Stimulated activated CD8-positive, alpha-beta memory T cell treated with anti-CD3 and anti-CD28 coated beads, Interleukin-7, amount 100 ng/mL, for 1 hour (primary cell): ENCODE results near the gene SFRP5.

Experiments
- DNase-seq, 2 donors: peaks; one replicate each; pipeline ENCODE4 v3.0.0-alpha.2; 2020; ENCODE audit warnings: low read depth in 2 of 2

SFRP5 gene

DNA sequence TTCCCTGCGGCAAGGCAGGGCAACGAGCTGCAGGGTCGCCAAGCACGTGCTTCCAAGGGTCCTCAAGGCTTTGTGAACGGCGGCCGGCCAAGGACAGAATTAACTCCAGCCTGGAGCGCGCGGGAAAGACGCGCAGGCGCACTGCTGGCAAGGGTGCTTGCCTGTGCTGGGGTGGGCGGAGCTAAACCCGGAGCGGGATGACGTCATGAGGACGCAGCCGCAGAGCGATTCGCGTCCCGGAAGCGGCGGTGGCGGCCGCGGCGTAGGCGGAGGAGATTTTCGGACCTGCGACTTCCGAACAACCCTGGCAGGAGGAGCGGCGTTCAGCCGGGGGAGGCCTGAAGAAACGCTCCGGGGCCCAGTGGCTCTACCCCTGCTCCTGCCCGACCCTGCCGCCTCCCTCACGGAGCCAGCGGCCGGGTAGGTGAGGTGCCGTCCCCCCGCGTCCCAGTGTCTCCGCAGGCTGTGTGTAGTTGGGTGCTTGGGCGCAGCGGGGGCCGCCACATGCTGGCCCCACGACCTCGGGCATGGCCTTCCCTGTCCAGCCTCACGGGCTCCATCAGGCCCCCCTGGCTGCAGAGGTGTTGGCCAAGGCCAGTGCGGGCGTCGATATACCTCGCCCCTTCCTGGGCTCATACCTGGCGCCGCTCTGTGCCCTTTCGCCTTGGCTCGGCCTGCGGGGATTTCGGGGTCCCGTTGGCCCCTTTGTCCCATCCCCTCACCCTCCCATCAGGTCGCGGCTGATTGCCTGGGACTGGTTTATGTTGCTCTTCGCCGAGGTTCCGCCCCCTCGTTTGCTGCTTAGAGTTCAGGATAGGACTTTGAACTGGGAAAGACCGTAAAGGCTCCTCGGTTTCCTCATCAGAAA lies 34.7 kb downstream of the SFRP5 start, which contains the start of gene ZFYVE27:
ZFYVE27 (plus strand) TSS at position 227 of the 868 bp plus-strand sequence. CDS start 1,350 bp downstream, outside the sequence.
- DNase-seq = peak; percentile 91

DNA sequence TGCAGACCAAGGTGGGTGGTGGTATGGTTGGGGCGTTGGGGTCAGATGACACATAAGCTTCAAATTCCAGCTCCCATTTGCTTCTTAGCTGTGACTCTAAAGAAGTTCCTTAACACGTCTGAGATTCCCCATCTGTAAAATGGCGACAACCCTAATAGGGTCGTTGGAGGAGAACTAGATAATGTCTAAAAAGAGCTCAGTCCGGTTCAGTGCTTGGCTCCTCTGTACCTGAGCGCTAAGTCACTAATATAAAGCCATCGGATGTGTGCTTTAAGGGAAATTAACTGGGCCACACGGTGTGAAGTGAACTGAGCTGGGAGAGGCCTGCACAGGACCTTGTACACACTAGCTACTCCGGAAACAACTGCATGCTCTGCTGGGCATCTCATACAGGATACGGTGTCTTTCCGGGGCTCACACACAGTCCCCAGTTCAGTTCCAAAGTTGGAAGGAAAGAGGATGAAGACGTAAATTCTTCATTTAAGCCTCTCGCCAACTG lies 35.3 kb downstream of the SFRP5 start:
- DNase-seq = no peak

DNA sequence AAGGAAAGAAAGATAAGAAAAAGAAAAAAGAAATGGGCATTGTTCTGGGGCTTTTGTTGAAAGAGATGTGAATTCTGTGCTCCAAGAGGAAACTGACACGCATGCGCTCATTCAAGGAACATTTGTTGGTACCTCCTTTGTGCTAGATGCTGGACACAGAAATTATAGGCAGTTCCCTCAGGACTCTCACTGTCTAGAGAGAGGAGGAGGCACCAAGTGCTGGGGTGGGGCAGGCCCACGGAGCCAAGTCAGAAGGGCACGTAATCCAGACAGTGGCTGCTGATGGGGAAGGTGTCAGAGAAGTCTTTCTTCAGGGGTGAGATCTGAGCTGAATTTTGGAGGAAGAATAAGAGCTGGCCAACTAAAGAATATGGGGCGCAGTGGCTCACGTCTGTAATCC lies 37.8 kb downstream of the SFRP5 start:
- no peak for DNase-seq

DNA sequence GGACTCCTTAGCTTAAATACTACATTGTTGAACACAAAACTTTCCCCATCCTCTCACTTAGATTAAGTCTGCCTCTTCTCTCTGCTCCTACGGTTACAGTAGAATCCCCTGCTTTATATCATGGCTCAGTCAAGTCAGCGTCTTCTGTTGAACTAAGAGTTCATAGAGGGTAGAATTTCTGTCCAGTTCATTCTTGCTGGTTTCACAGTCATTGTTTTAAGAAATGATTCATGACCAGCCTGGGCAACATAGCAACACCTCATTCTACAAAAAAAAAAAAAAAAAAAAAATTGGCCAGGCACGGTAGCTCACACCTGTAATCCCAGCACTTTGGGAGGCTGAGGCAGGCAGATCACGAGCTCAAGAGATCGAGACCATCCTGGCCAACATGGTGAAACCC lies 38.5 kb downstream of the SFRP5 start:
- no peak for DNase-seq

DNA sequence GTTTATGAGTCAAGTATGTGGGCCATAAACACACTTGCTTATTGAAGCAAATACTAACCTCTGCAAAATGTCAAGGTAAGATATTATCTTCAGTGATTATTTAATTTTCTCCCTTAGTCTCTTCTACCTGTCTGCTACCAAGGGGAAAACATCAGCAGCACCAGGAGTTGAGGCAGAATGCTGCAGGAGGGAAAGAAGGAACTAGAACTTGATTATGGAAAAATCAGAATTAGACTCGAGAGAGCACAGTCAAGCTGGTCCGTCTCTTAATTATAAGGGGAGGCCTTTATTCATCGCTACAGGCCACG lies 39.8 kb downstream of the SFRP5 start:
- DNase-seq = no peak

DNA sequence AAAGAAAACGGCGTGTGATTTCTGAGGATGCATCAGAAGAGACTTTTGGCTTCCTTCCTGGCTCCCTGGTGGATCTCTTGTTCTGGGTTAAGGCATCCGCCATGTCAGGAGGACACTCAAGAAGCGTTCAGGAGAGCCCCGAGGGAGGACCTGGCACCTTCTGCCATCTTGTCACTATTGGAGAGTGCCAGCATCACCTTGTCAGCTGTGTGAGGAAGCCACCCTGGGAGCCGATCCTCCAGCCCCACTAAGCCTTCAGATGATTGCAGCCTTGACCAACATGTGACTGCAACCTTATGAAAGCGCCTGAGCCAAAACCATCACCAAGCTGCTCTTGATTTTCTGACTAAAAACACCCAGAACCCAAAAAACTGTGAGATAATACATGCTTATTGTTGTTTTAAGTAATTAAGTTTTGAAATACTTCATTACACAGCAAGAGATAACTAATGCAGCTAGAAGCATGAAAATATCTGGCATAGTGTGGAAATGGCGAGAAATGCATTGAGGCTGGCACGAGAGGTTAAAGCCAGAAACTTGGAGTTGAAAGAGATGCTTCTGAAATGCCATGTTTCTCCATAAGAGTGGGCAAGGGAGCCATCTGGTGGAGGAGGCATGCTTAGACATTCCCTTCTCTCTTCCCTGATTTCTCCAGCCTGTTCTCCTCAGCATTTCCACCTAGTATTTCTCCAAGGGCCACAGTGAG lies 40.3 kb downstream of the SFRP5 start:
- no peak for DNase-seq

DNA sequence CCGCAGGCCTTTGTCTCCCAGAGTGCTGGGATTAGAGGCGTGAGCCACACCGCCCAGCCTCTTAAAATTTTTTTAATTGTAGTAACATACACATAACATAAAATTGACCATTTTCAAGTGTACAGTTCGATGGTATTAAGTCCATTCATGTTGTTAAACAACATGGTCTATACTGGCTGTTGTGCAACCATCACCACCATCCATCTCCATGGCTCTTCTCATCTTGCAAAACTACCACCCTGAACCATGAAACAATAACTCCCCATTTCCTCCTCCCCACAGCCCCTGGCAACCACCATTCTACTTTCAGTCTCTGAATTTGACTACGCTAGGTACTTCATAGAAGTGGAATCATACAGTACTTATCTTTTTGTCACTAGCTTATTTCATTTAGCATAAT lies 42.8 kb downstream of the SFRP5 start:
- no peak for DNase-seq

DNA sequence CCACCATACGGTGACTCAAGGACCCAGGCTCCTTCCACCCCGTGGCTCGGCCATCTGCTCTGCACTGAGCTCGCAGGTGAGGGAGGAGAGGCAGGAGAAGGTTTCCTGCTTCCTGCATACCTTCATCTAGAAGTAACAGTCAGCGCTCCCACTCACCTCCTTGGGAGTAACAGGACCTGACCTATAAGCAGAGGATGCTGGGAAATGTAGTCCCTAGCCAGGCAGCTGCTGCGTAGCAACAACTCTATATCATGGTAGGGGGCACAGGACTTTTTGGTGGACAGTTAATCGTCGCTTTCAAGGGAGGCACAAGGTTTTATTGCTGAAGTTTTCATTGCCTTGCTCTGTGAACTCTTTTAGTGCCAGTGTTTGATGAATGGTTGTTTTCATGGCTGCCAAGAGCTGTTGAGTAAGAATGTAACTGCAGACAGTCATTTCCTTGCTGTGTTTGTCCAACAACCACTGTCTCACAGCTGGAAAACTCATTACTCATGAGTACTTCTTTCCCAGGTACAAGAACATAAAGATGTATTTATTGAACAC lies 45.1 kb downstream of the SFRP5 start:
- DNase-seq = no peak

DNA sequence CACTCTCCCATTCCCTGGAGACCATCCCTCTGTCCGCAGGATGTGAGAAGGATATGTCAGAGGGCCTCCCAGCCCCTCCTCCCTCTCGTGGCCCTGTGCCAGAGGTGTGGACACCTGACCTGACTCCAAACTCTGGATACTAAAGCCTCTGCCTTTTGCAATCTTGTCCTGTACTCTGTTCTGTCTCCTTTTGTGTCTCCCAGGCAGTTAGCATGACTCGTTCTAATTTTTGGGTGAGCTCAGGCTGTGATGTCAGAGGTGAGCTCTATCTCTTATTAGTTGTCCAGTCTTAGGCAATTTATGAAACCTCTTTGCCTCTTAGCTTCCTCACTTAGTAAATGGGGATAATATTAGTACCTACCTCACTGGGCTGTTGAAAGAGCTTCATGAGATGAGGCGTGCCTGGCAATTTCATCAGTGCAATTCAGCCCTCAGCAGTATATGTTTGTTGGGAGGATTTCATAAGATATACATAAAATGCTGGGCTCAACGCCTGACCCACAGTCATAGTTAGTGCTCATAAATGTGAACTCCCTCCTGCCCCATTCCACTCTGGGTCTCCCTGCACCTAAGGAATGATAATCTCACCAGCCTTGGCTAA lies 47.4 kb downstream of the SFRP5 start:
- no peak for DNase-seq

DNA sequence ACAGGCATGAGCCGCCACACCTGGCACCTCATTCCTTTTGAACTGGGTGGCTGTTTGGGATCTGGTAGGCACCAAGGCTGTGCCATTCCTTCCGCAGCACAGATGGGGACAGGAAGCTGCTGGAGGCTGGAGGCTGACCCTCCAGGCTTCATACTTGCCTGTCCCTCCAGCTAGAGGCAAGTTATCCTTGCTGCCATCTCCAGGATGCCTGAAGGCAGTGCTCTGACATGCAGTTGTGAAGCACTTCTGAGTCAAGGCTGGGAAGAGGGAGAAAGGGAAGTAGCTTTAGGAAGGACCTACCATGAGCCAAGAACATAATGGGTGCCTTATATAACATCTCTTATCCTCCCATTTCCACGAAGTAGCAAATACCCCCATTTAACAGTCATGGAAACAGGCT lies 48.8 kb downstream of the SFRP5 start:
- no peak for DNase-seq

DNA sequence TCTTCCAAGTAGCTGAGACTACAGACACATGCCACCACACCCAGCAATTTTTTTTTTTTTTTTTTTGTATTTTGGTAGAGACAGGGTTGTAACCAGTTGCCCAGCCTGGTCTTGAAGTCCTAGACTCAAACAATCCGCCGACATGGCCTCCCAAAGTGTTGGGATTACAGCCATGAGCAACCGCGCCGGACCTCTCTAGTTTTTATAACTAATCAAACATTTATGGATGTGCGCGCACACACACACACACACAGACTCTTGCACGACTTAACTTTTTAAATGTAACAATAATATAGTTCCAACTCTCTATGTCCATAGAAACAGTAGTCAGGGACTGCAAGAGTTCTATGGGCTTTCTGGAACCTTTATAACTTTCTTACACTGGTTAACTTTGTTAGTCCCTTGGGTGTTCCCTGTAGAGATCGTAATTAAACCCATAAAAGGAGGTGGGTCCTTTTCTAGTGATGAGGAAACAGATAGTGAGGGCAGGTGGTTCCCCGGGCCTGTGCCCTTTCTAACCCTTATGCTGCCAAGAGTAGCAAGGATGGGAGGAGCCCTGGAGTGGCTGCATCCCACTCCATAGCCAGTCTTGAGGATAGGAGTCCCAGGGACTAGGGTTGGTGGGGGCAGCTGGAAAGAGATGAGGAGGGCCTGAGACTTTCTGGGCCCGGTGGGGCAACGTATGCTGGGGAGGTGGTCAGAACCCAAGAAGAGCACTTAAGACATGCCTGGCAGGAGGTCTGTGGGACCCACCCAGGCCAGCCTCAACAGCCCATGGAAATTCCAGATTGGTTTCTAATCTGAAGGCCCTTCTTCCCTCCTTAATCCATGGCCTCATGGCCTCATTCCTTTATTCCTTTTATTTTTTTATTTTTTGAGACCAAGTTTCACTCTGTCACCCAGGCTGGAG lies 49.7 kb downstream of the SFRP5 start:
- no peak for DNase-seq

DNA sequence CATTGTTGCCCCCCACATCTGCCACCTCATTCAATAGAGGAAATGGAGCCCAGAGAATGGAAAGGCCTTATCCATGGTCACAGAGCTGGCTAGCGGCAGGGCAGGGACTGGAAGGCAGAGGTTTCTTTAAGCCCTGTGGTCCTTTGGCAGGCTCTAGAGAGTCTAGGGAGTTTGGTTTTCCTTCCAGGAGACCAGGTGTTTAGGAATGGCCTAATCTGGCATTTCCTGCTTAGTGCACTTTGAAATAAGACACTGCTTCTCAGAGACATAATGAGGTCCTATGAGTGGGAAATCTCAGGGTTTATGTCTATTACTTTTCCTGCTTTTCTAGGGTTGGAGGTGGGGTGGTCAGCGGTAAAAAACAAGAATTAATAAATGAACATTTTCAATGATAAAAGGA lies 52.2 kb downstream of the SFRP5 start:
- DNase-seq = no peak

DNA sequence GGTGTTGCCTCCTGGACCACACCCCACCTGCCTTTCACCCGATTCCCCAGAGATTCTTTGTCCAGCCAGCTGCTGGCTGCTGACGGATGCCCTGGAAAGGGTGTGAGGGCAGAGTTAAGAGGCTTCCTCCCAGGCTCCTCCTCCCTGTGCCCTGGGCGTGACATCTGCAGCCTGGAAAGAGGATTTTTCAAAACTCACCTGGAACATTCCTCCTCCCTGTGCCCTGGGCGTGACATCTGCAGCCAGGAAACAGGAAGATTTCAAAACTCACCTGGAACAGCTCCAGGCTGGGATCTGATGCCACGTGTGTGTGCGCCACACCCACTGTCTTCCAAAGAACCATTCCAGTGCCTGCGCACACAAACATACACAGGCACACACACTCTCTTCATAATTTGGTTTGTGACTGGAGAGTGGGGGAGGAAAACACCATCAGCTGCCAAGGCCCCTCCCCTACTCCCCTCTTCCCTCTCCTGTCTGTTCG lies 53.1 kb downstream of the SFRP5 start:
- no peak for DNase-seq

DNA sequence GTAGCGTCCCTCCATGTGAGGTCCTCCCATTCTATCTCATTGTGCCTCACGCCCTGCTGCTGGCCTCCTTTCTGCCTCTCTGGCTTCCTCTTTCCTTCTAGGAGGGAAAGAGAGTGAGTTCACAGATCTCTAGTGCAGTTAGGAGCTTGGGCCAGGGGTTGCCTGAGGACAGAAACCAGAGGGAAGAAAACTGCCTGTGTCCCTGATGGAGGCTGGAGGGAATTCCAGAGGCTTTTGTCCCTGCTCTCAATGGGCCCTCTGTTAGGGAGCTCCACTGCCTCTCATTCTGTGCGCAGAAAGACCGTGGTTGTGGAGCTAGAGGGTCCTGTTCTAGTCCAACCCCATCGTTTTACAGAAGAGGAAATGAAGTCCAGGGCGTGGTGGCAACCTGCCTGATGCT lies 53.6 kb downstream of the SFRP5 start:
- DNase-seq = no peak

DNA sequence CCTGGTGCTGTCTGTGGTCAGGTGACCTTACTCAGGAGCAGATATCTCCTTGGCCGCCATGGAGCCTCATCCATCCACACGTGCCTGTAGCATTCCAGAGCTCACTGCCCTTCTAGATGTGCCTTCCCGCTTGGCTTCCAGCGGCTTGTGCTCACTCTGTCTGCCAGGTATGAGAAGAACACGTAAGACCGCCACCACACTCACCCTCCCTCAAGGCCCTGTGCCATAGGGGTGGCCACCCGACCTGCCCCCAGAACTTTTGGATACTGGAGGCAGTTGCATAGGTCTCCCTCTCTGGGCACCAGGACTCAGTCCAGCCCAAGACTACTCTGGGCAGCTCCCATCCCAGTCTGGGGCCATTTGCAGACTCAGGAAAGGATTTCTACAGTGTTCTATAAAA lies 54.2 kb downstream of the SFRP5 start:
- no peak for DNase-seq
